Stimulated activated CD4-positive, alpha-beta T cell treated with anti-CD3 and anti-CD28 coated beads, Interleukin-2, amount 100 ng/mL, for 4 hours (primary cell): Measurements from ENCODE around the gene ZNF586.
"Not testable (repeated sequence)": the region's sequence is repeated elsewhere in the genome, so short reads cannot be mapped to it uniquely, and the experiment has no call there.

Experiments used
- DNase-seq: peaks from one replicate; pipeline ENCODE4 v3.0.0-alpha.2; 2020; ENCODE audit warnings: low read depth

ZNF586 gene

GRCh38 chr19:57796580-57796979 is 27.1 kb downstream of the ZNF586 start:
- not testable (repeated sequence) for DNase-seq

DNA sequence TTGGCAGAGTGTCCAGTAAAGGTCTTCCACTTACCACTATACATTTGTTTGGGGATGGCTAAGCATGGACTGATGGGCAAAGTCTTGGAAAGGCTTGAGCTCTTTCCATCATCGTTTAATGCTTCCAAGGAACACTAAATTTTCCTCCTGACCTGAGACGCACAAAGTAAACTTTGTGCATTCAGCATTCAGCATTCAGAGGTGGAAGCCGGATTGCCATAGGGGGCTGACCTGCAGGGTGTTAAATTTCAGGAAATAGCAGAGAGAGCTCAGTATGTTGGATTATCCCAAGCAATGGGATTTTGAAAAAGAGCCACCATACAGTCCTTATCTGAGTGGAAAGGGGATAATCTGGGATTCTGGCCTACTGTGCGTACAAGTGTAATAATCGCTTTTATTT is 31.2 kb downstream of the ZNF586 start:
- no peak for DNase-seq

- no peak for DNase-seq
These were observed 32.8 kb downstream of the ZNF586 start for GRCh38 chr19:57802269-57802668.

DNA sequence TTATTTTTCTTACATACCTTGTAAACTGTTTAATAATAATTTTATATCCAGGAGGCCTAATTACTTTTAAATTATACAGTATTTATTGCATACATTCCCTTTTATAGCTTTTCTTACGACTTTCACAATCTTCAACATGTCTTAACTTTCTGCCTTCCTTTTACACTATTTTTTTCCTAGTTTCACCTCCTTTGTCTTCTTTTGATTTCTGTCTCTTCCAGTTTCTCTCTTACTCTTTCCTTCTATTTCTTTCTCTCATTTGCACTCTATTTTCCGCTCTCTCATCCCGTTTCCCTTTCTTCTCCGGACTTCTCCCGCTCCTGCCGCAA is 33.8 kb downstream of the ZNF586 start:
- no peak for DNase-seq

- no peak for DNase-seq
These were observed 34.3 kb downstream of the ZNF586 start for GRCh38 chr19:57803594-57804325.

GRCh38 chr19:57807541-57807940 is 38.1 kb downstream of the ZNF586 start:
- no peak for DNase-seq

- DNase-seq: not testable (repeated sequence)
These were observed 41.2 kb downstream of the ZNF586 start for GRCh38 chr19:57810410-57811295.

DNA sequence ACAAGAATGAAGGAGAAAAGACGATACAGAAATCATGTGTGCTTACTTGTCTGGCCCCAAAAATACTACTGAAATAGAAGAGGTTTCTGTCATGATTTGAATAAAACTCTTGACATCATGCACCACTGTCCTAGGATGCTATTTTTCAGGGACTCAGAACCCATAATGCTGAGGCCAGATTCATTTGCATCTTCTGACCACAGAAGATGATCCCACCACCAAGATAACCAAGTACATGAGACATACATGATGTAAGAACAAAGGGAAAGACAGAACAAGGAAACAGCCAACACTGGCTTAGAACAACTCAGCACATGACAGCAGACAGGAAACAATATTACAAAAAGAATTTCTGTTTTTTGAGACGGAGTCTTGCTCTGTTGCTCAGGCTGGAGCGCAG is 42.8 kb downstream of the ZNF586 start:
- no peak for DNase-seq

DNA sequence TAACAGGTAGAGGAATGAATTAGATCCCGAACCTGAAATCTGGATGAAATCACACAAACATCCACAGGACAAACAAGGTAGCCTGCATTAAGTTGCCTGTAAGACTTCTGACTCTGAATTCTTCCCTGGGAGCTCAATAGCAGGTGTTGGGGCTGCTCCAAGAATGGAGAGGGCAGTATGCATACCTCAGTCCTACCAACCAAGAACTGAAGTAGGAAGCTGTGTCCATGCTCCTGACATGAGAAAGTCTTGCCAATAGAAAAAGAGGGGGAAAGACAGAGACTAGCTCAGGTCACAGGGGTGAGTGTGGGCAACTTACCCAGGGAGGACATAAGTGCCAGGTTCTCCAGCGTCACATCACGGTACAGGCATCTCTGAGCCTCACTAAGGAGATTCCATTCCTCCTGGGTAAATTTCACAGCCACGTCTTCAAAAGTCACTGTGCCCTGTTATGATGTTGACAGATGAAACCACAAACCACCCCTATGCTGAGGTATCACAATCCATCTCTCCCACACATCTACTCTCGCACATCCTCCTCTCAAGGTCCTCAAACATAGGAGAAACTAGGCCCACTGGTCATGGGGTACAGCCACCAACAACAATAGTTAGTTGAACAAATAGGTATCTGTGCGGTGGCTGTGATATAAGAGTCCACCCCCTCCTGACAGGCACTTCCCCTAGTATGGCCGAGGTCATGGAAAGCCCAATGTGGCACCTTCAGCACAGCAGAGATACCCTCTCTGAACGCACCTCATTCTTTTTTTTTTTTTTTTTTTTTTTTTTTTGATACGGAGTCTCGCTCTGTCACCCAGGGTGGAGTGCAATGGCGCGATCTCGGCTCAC is 43.7 kb downstream of the ZNF586 start:
- DNase-seq: not testable (repeated sequence)

GRCh38 chr19:57813919-57814504 is 44.5 kb downstream of the ZNF586 start:
- DNase-seq: no peak

GRCh38 chr19:57814505-57815246 is 45.2 kb downstream of the ZNF586 start, which contains the start of gene ZNF552:
Gene ZNF552, minus strand, starts transcription at chr19:57814913. Its CDS starts 170 bp downstream, at chr19:57814743.
- DNase-seq: peak; percentile 57

DNA sequence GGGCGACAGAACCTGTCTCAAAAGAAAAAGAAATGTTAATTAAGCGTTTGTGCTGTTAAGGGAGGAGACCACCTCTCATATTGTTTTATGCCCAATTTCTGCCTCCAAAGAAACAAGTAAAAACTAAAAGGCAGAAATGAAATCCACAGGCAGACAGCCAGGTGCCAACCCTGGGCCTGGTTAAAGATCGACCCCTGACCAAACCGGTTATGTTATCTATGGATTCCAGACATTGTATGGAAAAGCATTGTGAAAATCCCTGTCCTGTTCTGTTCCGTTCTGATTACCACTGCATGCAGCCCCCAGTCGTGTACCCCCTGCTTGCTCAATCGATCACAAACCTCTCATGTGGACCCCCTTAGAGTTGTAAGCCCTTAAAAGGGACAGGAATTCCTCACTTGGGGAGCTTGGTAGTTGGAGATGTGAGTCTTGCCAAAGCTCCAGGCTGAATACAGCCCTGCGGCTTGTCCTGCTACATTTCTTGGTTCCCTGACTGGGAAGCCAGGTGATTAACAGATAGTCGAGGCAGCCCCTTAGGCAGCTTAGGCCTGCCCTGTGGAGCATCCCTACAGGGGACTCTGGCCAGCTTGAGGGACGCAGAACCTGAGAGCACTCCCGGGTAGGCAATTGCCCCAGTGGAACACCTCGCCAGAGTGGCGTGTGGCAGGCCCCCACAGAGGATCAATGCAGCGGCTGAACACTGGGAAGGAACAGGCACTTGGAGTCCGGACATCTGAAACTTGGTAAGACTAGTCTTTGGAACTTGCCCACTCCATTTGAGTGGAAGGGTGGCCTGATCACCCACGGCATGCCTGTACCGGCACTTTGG is 46.0 kb downstream of the ZNF586 start:
- DNase-seq: no peak

GRCh38 chr19:57816652-57817051 is 47.2 kb downstream of the ZNF586 start:
- no peak for DNase-seq

GRCh38 chr19:57817976-57818375 is 48.5 kb downstream of the ZNF586 start:
- no peak for DNase-seq

DNA sequence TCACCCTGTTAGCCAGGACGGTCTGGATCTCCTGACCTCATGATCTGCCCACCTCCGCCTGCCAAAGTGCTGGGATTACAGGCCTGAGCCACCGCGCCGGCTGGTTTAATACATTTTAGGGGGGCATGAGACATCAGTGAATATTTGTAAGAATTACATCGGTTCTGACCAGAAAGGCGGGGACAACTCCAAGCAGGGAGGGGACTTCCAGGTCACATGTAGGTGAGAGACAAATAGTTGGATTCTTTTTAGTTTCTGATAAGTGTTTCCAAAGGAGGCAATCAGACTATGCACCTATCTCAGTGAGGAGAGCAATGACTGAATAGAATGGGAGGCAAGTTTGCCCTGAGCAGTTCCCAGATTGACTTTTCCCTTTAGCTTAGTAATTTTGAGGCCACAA is 48.9 kb downstream of the ZNF586 start:
- DNase-seq: no peak

DNA sequence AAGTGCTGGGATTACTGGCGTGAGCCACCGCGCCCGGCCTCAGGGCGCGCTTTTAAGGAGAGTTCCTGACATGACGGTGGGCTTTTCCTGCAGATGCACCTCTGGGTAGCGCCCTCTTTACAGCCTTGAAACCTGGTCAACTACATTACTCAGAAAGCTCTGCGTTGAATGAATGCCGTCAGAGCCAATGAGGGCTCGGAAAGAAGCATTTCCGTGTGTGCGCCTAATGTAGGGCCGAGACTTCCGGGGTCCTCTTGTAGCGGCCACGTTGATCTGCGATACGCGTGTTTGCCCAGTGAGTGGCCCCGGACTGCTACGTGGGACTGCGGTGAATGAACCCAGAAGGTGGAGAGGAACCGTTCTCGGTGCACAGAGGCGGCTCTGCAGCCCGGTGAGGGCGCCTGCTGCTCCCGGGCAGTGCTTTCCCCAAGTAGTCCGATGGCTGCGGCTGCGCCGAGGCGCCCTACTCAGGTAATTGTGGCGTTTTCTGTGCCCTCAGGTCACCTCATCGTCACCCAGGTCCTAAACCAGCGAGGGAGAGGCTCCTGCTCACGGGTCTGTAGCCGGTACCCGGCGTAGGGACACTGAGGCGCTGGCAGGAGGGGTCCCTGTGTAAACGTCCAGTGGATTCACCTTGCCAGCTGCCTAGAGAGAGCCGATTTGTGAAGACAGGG is 50.1 kb downstream of the ZNF586 start:
- peak; percentile 71 for DNase-seq

DNA sequence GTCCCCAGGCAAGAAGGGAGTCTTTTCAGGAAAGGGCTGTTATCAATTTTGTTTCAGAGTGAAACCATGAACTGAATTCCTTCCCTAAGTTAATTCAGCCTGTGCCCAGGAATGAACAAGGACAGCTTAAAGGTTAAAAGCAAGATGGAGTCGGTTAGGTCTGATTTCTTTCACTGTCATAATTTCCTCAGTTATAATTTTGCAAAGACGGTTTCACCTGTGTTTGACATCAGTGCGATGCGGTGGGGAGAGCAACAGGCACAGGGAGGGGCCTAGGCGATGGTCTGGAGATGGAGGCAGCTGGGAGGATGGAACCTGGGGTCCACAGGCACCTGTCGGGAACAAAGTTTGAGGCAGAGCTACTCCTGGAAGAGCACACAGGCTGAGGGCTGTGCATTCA is 51.1 kb downstream of the ZNF586 start:
- DNase-seq: no peak

GRCh38 chr19:57821095-57821494 is 51.6 kb downstream of the ZNF586 start:
- not testable (repeated sequence) for DNase-seq

DNA sequence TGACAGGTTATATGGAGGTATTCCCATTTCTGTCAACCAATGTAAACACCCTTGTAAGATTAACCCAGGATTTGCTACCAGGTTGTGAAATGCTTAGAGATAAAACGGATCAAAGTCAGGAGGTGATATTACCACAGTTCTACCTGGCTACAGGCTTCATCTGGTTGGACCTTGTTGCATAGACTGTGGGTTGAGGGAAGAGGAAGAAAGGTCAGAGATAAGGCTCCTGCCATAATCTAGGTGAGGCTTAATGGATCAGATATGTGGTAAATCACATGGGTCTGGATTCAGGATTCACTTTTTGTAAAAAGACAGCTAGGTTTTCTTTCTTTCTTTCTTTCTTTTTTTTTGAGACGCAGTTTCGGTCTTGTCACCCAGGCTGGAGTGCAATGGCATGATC is 52.0 kb downstream of the ZNF586 start:
- DNase-seq: not testable (repeated sequence)

GRCh38 chr19:57823155-57823554 is 53.7 kb downstream of the ZNF586 start:
- DNase-seq: not testable (repeated sequence)
